Body of pancreas (tissue), 4 donors: ENCODE data around the gene OLFM4. TPM values are rescaled to one million over a fixed set of nuclear protein-coding genes. Genes with fewer than 3 reads are reported as not detected.

Experiments used
- ATAC-seq: fragments of 150-250 bp; one replicate; pipeline ENCODE4 v1.9.1; 2016
- DNase-seq, 4 donors: peaks; one replicate each; pipeline ENCODE4 v3.0.0-alpha.2; 2019
- H3K27ac ChIP-seq, 4 donors: fragments of 200-600 bp; sonication (generic); 1 replicate in 3 of 4; 2 replicates in 1 of 4; pipeline versions ENCODE4 v1.5.1 to v1.6.1; 2016 to 2019; ENCODE audit warnings: mild to moderate bottlenecking in 1 of 4, mixed read lengths in 1 of 4, moderate library complexity in 1 of 4
- H3K27me3 ChIP-seq, 2 donors: fragments of 200-600 bp; sonication (generic); one replicate each; pipeline ENCODE4 v1.6.0; 2016; ENCODE audit warnings: mild to moderate bottlenecking in 1 of 2
- H3K36me3 ChIP-seq, 2 donors: fragments of 200-600 bp; sonication (generic); replicated peaks in 1 of 2; 2 replicates each; pipeline ENCODE4 v1.5.1; 2016; ENCODE audit warnings: low read depth in 2 of 2; ENCODE audit not compliant: insufficient read depth in 1 of 2
- H3K4me1 ChIP-seq: fragments of 200-600 bp; sonication (generic); one replicate; pipeline ENCODE4 v1.6.0; 2016
- H3K4me3 ChIP-seq, 2 donors: fragments of 200-600 bp; sonication (generic); 1 replicate in 1 of 2; 2 replicates in 1 of 2; pipeline ENCODE4 v1.5.1; 2016 to 2019
- H3K9me3 ChIP-seq, 3 donors: fragments of 200-600 bp; sonication (generic); 1 replicate in 2 of 3; 2 replicates in 1 of 3; pipeline ENCODE4 v1.5.1; 2016
- POLR2A ChIP-seq, 3 donors: fragments of 450-650 bp; IDR thresholded peaks; one replicate each; pipeline ENCODE4 v1.6.1; 2016; ENCODE audit warnings: antibody characterized with exemption in 3 of 3, mild to moderate bottlenecking in 2 of 3
- WGBS, 2 donors: methylation state at CpG; one replicate each; pipeline ENCODE4 v1.1.5; 2017; 5-methylcytosine and 5-hydroxymethylcytosine counted together
- intact Hi-C: fragments of 100-400 bp; cut with DNase I; formaldehyde crosslinking; loops from one replicate; pipeline ENCODE4 v1.15.1; 2023
- total RNA-seq, 2 donors: library from RNA; depleted of rRNA; stranded (reverse); fragments of >200 nt; gene quantifications; one replicate each; pipeline ENCODE4 v1.1.0, GENCODE V29; 2016
- TF ChIP-seq, protein P1 (sequence below), 7 experiments: fragments of 450-650 bp in 4 of 7; fragments of 200-600 bp in 3 of 7; sonication (generic) in 3 of 7; IDR thresholded peaks; one replicate each; pipeline ENCODE4 v1.5.1; 2016 to 2019; ENCODE audit warnings: antibody characterized with exemption in 7 of 7

Gene OLFM4
- total RNA-seq, 2 donors from 2014 or later = 51.7 to 55.8 TPM

DNA sequence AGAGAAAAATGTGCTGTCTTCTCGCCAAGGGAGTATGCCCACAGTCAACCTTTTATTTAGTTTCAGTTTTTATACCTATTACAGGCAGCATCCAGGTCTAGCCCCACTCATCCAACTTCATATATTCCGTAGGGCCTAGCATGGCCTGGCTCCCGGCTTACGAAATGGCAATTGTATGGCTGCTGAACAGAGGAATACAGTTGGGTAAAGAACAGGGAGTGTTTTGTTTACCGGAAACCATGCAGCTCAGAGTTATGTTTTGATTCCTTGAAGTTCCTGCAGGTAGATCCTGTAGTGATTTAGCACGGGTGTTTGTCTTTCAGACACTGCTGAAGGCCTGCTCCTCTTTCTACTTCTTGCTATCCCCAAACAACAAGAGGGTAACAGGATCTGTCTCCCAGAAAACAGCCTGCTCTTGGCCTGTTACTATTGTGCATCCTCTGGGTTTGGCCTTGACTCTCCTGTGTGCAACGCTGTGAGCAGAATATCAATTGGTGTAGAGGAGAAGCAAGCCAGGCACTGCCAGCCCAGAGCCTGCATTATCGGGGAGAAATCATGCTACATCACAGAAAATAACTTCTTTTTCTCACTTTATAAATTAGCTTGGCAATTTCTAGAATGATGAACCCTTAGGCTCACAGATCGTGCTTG lies 32.4 kb downstream of the OLFM4 start:
- TF ChIP-seq POLR2A (IDR thresholded peaks at IDR 0.05) = no peak
- TF ChIP-seq, protein P1, sequence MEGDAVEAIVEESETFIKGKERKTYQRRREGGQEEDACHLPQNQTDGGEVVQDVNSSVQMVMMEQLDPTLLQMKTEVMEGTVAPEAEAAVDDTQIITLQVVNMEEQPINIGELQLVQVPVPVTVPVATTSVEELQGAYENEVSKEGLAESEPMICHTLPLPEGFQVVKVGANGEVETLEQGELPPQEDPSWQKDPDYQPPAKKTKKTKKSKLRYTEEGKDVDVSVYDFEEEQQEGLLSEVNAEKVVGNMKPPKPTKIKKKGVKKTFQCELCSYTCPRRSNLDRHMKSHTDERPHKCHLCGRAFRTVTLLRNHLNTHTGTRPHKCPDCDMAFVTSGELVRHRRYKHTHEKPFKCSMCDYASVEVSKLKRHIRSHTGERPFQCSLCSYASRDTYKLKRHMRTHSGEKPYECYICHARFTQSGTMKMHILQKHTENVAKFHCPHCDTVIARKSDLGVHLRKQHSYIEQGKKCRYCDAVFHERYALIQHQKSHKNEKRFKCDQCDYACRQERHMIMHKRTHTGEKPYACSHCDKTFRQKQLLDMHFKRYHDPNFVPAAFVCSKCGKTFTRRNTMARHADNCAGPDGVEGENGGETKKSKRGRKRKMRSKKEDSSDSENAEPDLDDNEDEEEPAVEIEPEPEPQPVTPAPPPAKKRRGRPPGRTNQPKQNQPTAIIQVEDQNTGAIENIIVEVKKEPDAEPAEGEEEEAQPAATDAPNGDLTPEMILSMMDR (IDR thresholded peaks at IDR 0.05) = no peak
- Histone ChIP-seq H3K4me3 (no peak overlapping the region), H3K27ac (no peak overlapping the region), H3K27me3 (no peaks in the 10 kb centered on the region), H3K9me3 (no peaks in the 10 kb centered on the region), H3K4me1 (peaks cover 30% of the 10 kb centered on the region), H3K36me3 (no peaks in the 10 kb centered on the region)
- ATAC-seq (no peak), DNase-seq (no peak)
- 85 to 86% methylated on average over 9 of the region's 9 CpGs for WGBS, 2 donors
- intact Hi-C loops = loop anchor here (10.0 kb wide), 1 partner anchor 86 kb away; no protein-coding TSS in a partner anchor

- ATAC-seq = peak; percentile 87
- H3K4me1 ChIP-seq = peaks cover 26% of the 10 kb centered on the region
- H3K4me3 ChIP-seq = no peak overlapping the region
- intact Hi-C loops = loop anchor here (10.0 kb wide), 1 partner anchor 90 kb away; no protein-coding TSS in a partner anchor
- no peaks in the 10 kb centered on the region for H3K36me3 ChIP-seq
- DNase-seq = peak; percentile 72 to 83 (median 81)
- TF ChIP-seq, protein P1 (IDR thresholded peaks at IDR 0.05) = no peak
- no peak for TF ChIP-seq POLR2A (IDR thresholded peaks at IDR 0.05)
- no peaks in the 10 kb centered on the region for H3K9me3 ChIP-seq
- H3K27ac ChIP-seq = peak overlapping the region in 3 of 4 donors; percentile 41 to 64 (median 52)
- 1 to 6% methylated on average over 4 of the region's 4 CpGs for WGBS, 2 donors
- no peaks in the 10 kb centered on the region for H3K27me3 ChIP-seq
Observed at GRCh38 chr13:53064731-53065130, 36.1 kb downstream of the OLFM4 start.

- Histone ChIP-seq H3K36me3 (no peaks in the 10 kb centered on the region), H3K27ac (no peak overlapping the region), H3K4me3 (no peak overlapping the region), H3K4me1 (peaks cover 26% of the 10 kb centered on the region), H3K9me3 (no peaks in the 10 kb centered on the region), H3K27me3 (no peaks in the 10 kb centered on the region)
- TF ChIP-seq POLR2A (IDR thresholded peaks at IDR 0.05) = no peak
- DNase-seq = no peak
- no peak for ATAC-seq
- intact Hi-C loops = loop anchor here (10.0 kb wide), 1 partner anchor 92 kb away; no protein-coding TSS in a partner anchor
- 75 to 88% methylated on average over 2 of the region's 2 CpGs for WGBS, 2 donors
Observed at GRCh38 chr13:53066411-53066810, 37.8 kb downstream of the OLFM4 start.

- TF ChIP-seq POLR2A (IDR thresholded peaks at IDR 0.05) = no peak
- TF ChIP-seq, protein P1 (IDR thresholded peaks at IDR 0.05) = peak in 4 of 7 experiments; percentile 34 to 54 (median 40)
- DNase-seq (no peak), ATAC-seq (peak; percentile 61)
- Histone ChIP-seq H3K27me3 (no peaks in the 10 kb centered on the region), H3K9me3 (no peaks in the 10 kb centered on the region), H3K4me1 (peaks cover 21% of the 10 kb centered on the region), H3K4me3 (no peak overlapping the region), H3K27ac (no peak overlapping the region), H3K36me3 (no peaks in the 10 kb centered on the region)
- 58 to 65% methylated on average over 8 of the region's 8 CpGs for WGBS, 2 donors
- intact Hi-C loops = loop anchor here (10.0 kb wide), 1 partner anchor 94 kb away; no protein-coding TSS in a partner anchor
Observed at GRCh38 chr13:53068585-53069520, 40.2 kb downstream of the OLFM4 start.

GRCh38 chr13:53069800-53070199 lies 41.2 kb downstream of the OLFM4 start:
- Histone ChIP-seq H3K4me1 (peaks cover 11% of the 10 kb centered on the region), H3K9me3 (no peaks in the 10 kb centered on the region), H3K4me3 (no peak overlapping the region), H3K27ac (no peak overlapping the region), H3K36me3 (no peaks in the 10 kb centered on the region), H3K27me3 (no peaks in the 10 kb centered on the region)
- intact Hi-C loops = loop anchor here (10.0 kb wide), 1 partner anchor 95 kb away; no protein-coding TSS in a partner anchor
- no peak for DNase-seq
- TF ChIP-seq, protein P1 (IDR thresholded peaks at IDR 0.05) = no peak
- no peak for TF ChIP-seq POLR2A (IDR thresholded peaks at IDR 0.05)
- ATAC-seq = no peak
- 58% methylated on average over 4 of the region's 4 CpGs for WGBS, 2 donors
